Stimulated activated CD4-positive, alpha-beta T cell treated with anti-CD3 and anti-CD28 coated beads, Interleukin-4, amount 100 ng/mL, for 1 hour (primary cell): ENCODE results near the gene LDAH.

ENCODE experiments used
- DNase-seq: peaks from one replicate; pipeline ENCODE4 v3.0.0-alpha.2; 2020

Gene LDAH

GRCh38 chr2:20635113-20635510 is 187.8 kb downstream of the LDAH start:
- no peak for DNase-seq

- DNase-seq, result no peak
Measured at GRCh38 chr2:20634507-20635112, 188.3 kb downstream of the LDAH start.
